ENCODE data around the gene PER2.

The PER2 gene

GRCh38 chr2:238225911-238226697 is 62.3 kb downstream of the PER2 start:
- no peak for FAIRE-seq

GRCh38 chr2:238225121-238225520 is 63.3 kb downstream of the PER2 start:
- no peak for FAIRE-seq

GRCh38 chr2:238224356-238225035 is 63.9 kb downstream of the PER2 start:
- no peak for FAIRE-seq

DNA sequence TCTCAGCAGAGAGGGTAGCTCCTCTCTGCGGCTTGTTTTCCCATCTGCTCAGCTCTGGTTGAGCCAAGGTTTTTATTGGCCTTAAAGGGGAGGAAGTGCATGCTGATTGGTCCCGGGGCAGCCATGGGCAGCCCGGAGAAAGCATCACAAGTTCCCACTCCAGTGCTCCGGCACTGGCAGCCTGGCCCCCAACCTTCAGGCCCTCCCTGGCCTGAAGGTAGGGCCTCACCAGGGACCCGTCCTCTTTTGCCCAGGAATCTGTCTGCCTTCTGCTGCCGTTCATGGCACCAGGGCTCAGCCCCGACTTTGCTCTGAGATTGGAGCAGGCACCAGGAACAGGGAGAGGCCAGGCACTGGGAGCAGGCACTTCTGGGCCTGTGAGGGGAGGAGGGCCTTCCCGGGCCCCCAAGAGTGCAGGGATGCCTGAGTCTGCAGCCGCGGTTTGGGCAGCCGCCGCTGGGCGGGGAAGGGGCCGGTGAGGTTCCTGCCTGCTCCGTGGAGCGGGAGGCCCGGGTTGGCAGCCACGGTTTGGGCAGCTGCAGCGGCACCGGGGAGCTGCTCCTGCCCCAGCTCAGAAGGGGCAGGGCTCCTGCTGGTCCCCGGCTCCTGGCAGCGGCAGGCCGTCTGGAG is 67.4 kb downstream of the PER2 start:
- no peak for FAIRE-seq

DNA sequence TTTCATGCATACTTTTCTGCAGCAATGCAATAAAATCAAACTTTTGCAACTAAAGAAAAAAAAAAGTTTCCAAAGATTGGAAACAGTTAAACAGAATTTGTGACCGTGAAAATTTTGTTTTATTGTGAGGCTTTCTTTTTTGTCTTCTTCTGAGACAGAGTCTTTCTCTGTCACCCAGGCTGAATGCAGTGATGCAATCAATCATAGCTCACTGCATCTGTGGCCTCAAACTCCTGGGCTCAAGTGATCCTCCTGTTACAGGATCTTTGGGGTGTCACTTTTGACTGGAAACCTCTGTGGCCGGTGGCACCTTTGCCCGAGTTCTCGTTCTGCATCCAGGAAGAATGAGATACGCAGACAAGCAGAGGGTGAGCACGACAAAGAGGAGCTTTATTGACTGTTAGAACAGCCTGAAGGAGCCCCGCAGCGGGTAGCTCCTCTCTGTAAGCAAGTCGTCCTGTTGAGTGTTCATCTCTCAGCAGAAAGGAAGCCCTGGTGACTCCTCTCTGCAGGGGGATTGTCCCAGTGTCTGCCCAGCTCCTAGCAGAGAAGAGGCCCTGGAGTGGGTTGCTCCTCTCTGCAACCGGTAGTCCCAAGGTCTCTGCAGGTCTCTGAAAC is 68.0 kb downstream of the PER2 start:
- no peak for FAIRE-seq

- no peak for FAIRE-seq
Observed at GRCh38 chr2:238216651-238217184, 71.7 kb downstream of the PER2 start.

GRCh38 chr2:238207006-238207405 is 81.4 kb downstream of the PER2 start:
- no peak for FAIRE-seq

- FAIRE-seq = no peak
Observed at GRCh38 chr2:238203973-238204683, 84.3 kb downstream of the PER2 start.

DNA sequence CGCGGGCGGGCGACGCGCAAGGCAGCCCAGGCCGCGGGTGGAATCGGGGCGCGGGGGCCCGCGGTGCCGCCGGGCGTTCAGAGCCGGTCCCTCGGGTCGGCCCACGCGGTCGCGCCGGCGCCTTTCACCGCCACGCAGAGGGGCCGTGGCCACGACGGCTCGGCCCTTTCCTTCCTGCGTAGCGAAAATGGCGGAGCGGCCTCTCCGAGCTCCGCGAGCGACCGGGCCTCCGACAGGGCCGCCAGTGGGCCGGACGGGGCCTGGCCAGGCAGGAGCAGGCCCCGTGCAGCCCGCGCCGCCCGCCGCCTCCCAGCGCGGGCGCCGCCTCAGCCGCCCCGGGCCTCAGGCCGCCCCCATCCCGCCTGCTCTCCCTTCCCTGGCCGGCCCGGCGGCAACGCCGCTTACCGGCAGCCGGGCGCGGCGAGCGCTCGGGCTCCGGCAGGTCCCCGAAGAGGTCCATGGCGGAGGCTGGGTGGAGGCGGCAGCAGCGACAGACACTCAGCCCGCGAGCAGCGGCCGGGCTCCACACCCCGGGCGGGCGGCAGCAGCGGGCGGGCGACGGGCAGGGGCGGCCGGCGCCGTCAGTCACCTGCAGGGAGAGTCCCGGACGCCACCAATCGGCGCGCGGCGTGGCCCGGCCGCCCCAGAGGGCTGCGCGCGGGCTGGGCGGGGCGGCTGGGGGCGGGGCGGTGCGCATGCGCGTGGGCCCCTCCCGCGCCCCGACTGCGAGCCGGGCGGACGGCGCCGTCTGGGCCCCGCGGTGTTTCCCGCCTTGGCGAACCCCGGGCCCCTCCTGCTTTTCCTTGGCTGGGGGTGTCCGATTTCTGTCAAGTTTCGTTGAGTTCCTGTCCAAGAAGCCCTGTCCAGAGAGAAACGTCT is 85.1 kb downstream of the PER2 start, which contains the start of gene ILKAP:
Gene ILKAP, minus strand, starts transcription at position 602 of the 879 bp plus-strand sequence. Its CDS starts 142 bp downstream, at position 460.
- no peak for FAIRE-seq

GRCh38 chr2:238202326-238203093 is 85.9 kb downstream of the PER2 start:
- FAIRE-seq = no peak
